H1 (cell line): Measurements from ENCODE around the gene SNRNP200. TPM values are rescaled to one million over a fixed set of nuclear protein-coding genes. Genes with fewer than 3 reads are reported as not detected.

Experiments used
- ATF3 ChIP-seq: IDR thresholded peaks from 2 replicates; pipeline ENCODE4 v1.6.1; 2011; ENCODE audit warnings: low read depth, mild to moderate bottlenecking, low read length; ENCODE audit not compliant: insufficient read depth
- CHD7 ChIP-seq: fragments of 300-600 bp; sonication (generic); IDR thresholded peaks from 2 replicates; pipeline ENCODE4 v1.7.1; 2012; ENCODE audit warnings: low read length, moderate library complexity, mild to moderate bottlenecking, inconsistent platforms; ENCODE audit not compliant: insufficient replicate concordance
- E2F6 ChIP-seq: IDR thresholded peaks from 2 replicates; pipeline ENCODE4 v1.6.1; 2012; ENCODE audit warnings: inconsistent platforms
- HDAC6 ChIP-seq: IDR thresholded peaks from one replicate; pipeline ENCODE4 v1.7.1; 2012; ENCODE audit warnings: low read depth, mild to moderate bottlenecking, inconsistent platforms, low read length, moderate library complexity
- SIN3A ChIP-seq, 2 experiments: IDR thresholded peaks in 1 of 2; conservative IDR thresholded peaks in 1 of 2; 2 replicates each; pipeline ENCODE4 v1.6.1; 2011 to 2012; ENCODE audit warnings: low read length in 2 of 2, improper control_type of control experiment in 1 of 2, low read depth in 1 of 2, mild to moderate bottlenecking in 1 of 2
- SIRT6 ChIP-seq: IDR thresholded peaks from one replicate; pipeline ENCODE4 v1.7.1; 2012; ENCODE audit warnings: low read length, inconsistent platforms
- TAF1 ChIP-seq: IDR thresholded peaks from 2 replicates; pipeline ENCODE4 v1.6.1; 2011; ENCODE audit warnings: mild to moderate bottlenecking, low read depth, low read length
- TAF7 ChIP-seq: optimal IDR thresholded peaks from 2 replicates; pipeline ENCODE3; 2011; ENCODE audit warnings: low read depth, mild to moderate bottlenecking, inconsistent platforms, low read length, moderate library complexity, borderline replicate concordance
- polyA plus RNA-seq, 7 experiments: library from polyadenylated mRNA; depleted of rRNA in 3 of 7; stranded (reverse) in 5 of 7; unstranded in 2 of 7; fragments of >200 nt in 5 of 7; fragments of 200-250 nt in 2 of 7; gene quantifications; 1 replicate in 5 of 7; 2 replicates in 1 of 7; 4 replicates in 1 of 7; pipeline versions ENCODE4 v1.2.1 to v1.2.3, GENCODE V29; 2011 to 2013; ENCODE audit warnings: missing spikeins in 2 of 7, mixed read lengths in 2 of 7
- total RNA-seq: library from RNA; stranded (reverse); fragmentation: NEBNext Ultra II Directional; extraction: Animal tissue kit (Norgen Biotek cat#: 25700); gene quantifications from 2 replicates; pipeline ENCODE4 v1.2.1, GENCODE V29; 2021

Gene SNRNP200
- total and polyA plus RNA-seq, 2 of the 8 experiments (the other 6 are each of a cell fraction or from before 2014, with no cell fraction given), result 190 to 289 TPM

GRCh38 chr2:96296925-96297324 lies 8.4 kb downstream of the SNRNP200 start (continued):
- TF ChIP-seq CHD7 (no peak), HDAC6 (no peak), TAF1 (no peak), TAF7 (no peak), SIN3A (conservative IDR thresholded peaks at IDR 0.05 in 1 of 2, IDR thresholded peaks at IDR 0.05 in 1 of 2; ENCODE audit: low read depth in 1 of 2, low read length in 2 of 2) (no peak), SIRT6 (no peak), ATF3 (no peak), E2F6 (no peak)
